Epithelial cell of esophagus (primary cell): Measurements from ENCODE around the gene AKT3.

ENCODE experiments used
- DNase-seq: peaks from one replicate; pipeline ENCODE4 v3.0.0; 2010; ENCODE audit warnings: low read depth
- H3K4me3 ChIP-seq: 2 replicates; pipeline ENCODE4 v1.5.1; 2011; ENCODE audit warnings: mild to moderate bottlenecking, low read length, control low read depth
- CTCF ChIP-seq: IDR thresholded peaks from 2 replicates; pipeline ENCODE4 v1.5.1; 2011; ENCODE audit warnings: low read depth, mild to moderate bottlenecking, low read length, control low read depth, inconsistent platforms; ENCODE audit not compliant: insufficient read depth; ENCODE audit errors: missing control alignments

Gene AKT3

GRCh38 chr1:243725075-243725474, 125.0 kb downstream of the AKT3 start:
- DNase-seq, result no peak
- no peak for TF ChIP-seq CTCF
- no peak overlapping the region for H3K4me3 ChIP-seq

- no peak for DNase-seq
- TF ChIP-seq CTCF, result no peak
- H3K4me3 ChIP-seq, result no peak overlapping the region
These were observed 126.5 kb downstream of the AKT3 start for GRCh38 chr1:243723458-243724043.

GRCh38 chr1:243723050-243723449, 127.0 kb downstream of the AKT3 start:
- DNase-seq, result no peak
- no peak overlapping the region for H3K4me3 ChIP-seq
- TF ChIP-seq CTCF, result no peak

DNA sequence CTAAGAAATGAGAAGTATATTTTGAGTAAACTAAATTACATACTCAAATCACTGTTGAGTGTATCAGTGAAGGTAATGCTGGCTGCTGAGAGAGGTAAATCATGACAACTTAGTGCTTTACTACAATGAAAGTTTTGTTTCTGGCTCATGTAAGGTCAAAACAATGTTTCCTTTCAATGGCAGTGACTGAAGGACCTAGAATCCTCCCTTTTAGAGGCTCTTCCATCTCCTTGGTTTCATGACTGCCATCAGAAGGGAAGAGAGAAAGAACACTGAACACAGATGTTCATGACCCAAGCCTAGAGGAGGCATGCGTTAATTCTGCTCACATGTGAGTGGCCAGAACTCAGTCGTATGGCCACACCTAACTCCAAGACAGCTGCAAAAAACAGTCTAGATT, 130.6 kb downstream of the AKT3 start:
- TF ChIP-seq CTCF, result no peak
- H3K4me3 ChIP-seq, result no peak overlapping the region
- no peak for DNase-seq

GRCh38 chr1:243718893-243719292, 131.2 kb downstream of the AKT3 start:
- peak; percentile 34 for DNase-seq
- TF ChIP-seq CTCF, result no peak
- H3K4me3 ChIP-seq, result no peak overlapping the region

GRCh38 chr1:243718022-243718421, 132.0 kb downstream of the AKT3 start:
- no peak for DNase-seq
- H3K4me3 ChIP-seq, result no peak overlapping the region
- no peak for TF ChIP-seq CTCF

DNA sequence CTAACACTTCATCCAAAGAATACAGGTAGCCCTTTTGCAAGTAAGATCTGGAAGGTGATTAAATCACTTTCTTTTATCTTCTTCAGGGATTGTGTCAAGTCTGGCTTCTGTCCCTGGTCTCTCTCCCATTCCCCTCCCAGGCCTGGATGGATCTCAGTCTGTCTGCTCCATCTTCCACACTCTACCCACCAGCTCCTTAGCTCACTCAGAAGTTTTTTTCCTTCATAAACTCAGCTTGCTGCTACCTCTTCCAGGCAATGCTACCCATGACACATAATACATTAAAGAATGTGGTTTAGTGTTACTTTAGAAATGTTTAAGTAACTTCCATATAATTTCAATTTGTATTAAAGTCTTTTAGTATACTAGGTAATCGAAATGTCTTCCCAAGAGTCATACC, 133.1 kb downstream of the AKT3 start:
- H3K4me3 ChIP-seq, result no peak overlapping the region
- no peak for TF ChIP-seq CTCF
- no peak for DNase-seq
